Natural killer cell (primary cell): ENCODE results near the gene STMN3. TPM values are rescaled to one million over a fixed set of nuclear protein-coding genes. Genes with fewer than 3 reads are reported as not detected.
"Not testable (repeated sequence)": the region's sequence is repeated elsewhere in the genome, so short reads cannot be mapped to it uniquely, and the experiment has no call there.

ENCODE experiments used
- ATAC-seq, 3 donors: fragments of 150-1000 bp in 2 of 3; fragments of 200-7000 bp in 1 of 3; cut with Tn5 transposase; 1 replicate in 1 of 3; 2 replicates in 2 of 3; pipeline ENCODE4 v1.10.0; 2021; ENCODE audit warnings: mild to moderate bottlenecking in 2 of 3, moderate library complexity in 2 of 3
- DNase-seq, 2 donors: peaks; one replicate each; pipeline versions ENCODE4 v3.0.0 to v3.0.0-alpha.2; 2013 to 2021; ENCODE audit warnings: mixed read lengths in 1 of 2
- H3K27ac ChIP-seq: one replicate; pipeline ENCODE4 v1.5.1; 2013; ENCODE audit warnings: mild to moderate bottlenecking, low read length
- H3K27me3 ChIP-seq: one replicate; pipeline ENCODE4 v1.6.1; 2013; ENCODE audit warnings: low read length; ENCODE audit not compliant: control insufficient read depth, insufficient read depth
- H3K36me3 ChIP-seq: one replicate; pipeline ENCODE4 v1.6.1; 2013; ENCODE audit warnings: low read length; ENCODE audit not compliant: control insufficient read depth, insufficient read depth
- H3K4me1 ChIP-seq: one replicate; pipeline ENCODE4 v1.6.1; 2013; ENCODE audit warnings: low read length; ENCODE audit not compliant: control insufficient read depth, insufficient read depth
- H3K4me3 ChIP-seq: one replicate; pipeline ENCODE4 v1.5.1; 2013; ENCODE audit warnings: low read length
- H3K9me3 ChIP-seq: one replicate; pipeline ENCODE4 v1.6.1; 2013; ENCODE audit warnings: low read length; ENCODE audit not compliant: control insufficient read depth, insufficient read depth
- H3K27ac Mint-ChIP-seq, 2 donors: one replicate each; pipeline ENCODE4 v1.8.0; 2022; ENCODE audit warnings: mild to moderate bottlenecking in 2 of 2, mixed read lengths in 2 of 2, moderate library complexity in 1 of 2
- H3K27me3 Mint-ChIP-seq, 2 donors: one replicate each; pipeline ENCODE4 v1.8.0; 2022; ENCODE audit warnings: low read depth in 2 of 2, mixed read lengths in 2 of 2
- H3K36me3 Mint-ChIP-seq: one replicate; pipeline ENCODE4 v1.8.0; 2022; ENCODE audit warnings: mixed read lengths
- H3K4me1 Mint-ChIP-seq, 2 donors: one replicate each; pipeline ENCODE4 v1.8.0; 2022; ENCODE audit warnings: mixed read lengths in 2 of 2
- H3K4me3 Mint-ChIP-seq: one replicate; pipeline ENCODE4 v1.8.0; 2022; ENCODE audit warnings: mild to moderate bottlenecking, moderate library complexity, mixed read lengths
- H3K9me3 Mint-ChIP-seq, 2 donors: one replicate each; pipeline ENCODE4 v1.8.0; 2022; ENCODE audit warnings: mixed read lengths in 2 of 2
- CTCF ChIP-seq: fragments of 200-600 bp; IDR thresholded peaks from one replicate; pipeline ENCODE4 v1.8.0; 2022; ENCODE audit warnings: antibody characterized with exemption
- WGBS: methylation state at CpG from one replicate; pipeline ENCODE4 v1.1.7; 2013; ENCODE audit warnings: missing lambda C conversion rate; ENCODE audit not compliant: insufficient coverage; 5-methylcytosine and 5-hydroxymethylcytosine counted together
- intact Hi-C: fragments of 100-400 bp; cut with micrococcal nuclease; formaldehyde crosslinking; loops from one replicate; pipeline ENCODE4 v1.14.2; 2022
- total RNA-seq, 4 donors: library from RNA; stranded (reverse); fragments of 120-200 nt in 1 of 4; gene quantifications; one replicate each; pipeline versions ENCODE4 v1.2.3 to v1.2.4, GENCODE V29; 2013 to 2022

Gene STMN3
- total RNA-seq, 3 donors from 2014 or later (not counting 1 experiment from before 2014, with no cell fraction given): 6.7 to 12.9 (median 8.3) TPM

- Mint-ChIP-seq H3K27ac (no peak overlapping the region), H3K27me3 (no peaks in the 10 kb centered on the region), H3K4me1 (no peaks in the 10 kb centered on the region), H3K36me3 (no peaks in the 10 kb centered on the region), H3K9me3 (no peaks in the 10 kb centered on the region), H3K4me3 (no peak overlapping the region)
- no peak overlapping the region for H3K27ac ChIP-seq
- 98% methylated on average over 13 of the region's 14 CpGs for WGBS
- no peaks in the 10 kb centered on the region for H3K4me1 ChIP-seq
- H3K36me3 ChIP-seq: peaks cover 7% of the 10 kb centered on the region
- H3K27me3 ChIP-seq: no peaks in the 10 kb centered on the region
- DNase-seq (no peak), ATAC-seq (no peak)
- H3K4me3 ChIP-seq: no peak overlapping the region
- no peak for TF ChIP-seq CTCF
- no peaks in the 10 kb centered on the region for H3K9me3 ChIP-seq
- intact Hi-C loops: no loop called here
Observed at GRCh38 chr20:63673951-63674350, 20.7 kb upstream of the STMN3 start.

GRCh38 chr20:63672666-63673065, 19.4 kb upstream of the STMN3 start:
- TF ChIP-seq CTCF: no peak
- Mint-ChIP-seq H3K9me3 (no peaks in the 10 kb centered on the region), H3K27ac (no peak overlapping the region), H3K36me3 (no peaks in the 10 kb centered on the region), H3K4me3 (no peak overlapping the region), H3K27me3 (no peaks in the 10 kb centered on the region), H3K4me1 (no peaks in the 10 kb centered on the region)
- ATAC-seq (no peak), DNase-seq (no peak)
- WGBS: 99% methylated on average over 10 of the region's 10 CpGs
- intact Hi-C loops: no loop called here
- Histone ChIP-seq H3K36me3 (peaks cover 8% of the 10 kb centered on the region), H3K27me3 (no peaks in the 10 kb centered on the region), H3K4me1 (no peaks in the 10 kb centered on the region), H3K9me3 (no peaks in the 10 kb centered on the region), H3K27ac (no peak overlapping the region), H3K4me3 (no peak overlapping the region)

- H3K9me3 ChIP-seq, H3K27me3 Mint-ChIP-seq, H3K27ac ChIP-seq, H3K36me3 Mint-ChIP-seq, H3K4me1 Mint-ChIP-seq, H3K27ac Mint-ChIP-seq, intact Hi-C loops, H3K9me3 Mint-ChIP-seq, H3K4me3 ChIP-seq, ATAC-seq, H3K27me3 ChIP-seq, H3K4me1 ChIP-seq, H3K4me3 Mint-ChIP-seq, DNase-seq: not testable (repeated sequence)
- H3K36me3 ChIP-seq: peaks cover 14% of the 10 kb centered on the region
- WGBS: 98% methylated on average over 12 of the region's 12 CpGs
Observed at GRCh38 chr20:63671695-63672094, 18.5 kb upstream of the STMN3 start.

- no peaks in the 10 kb centered on the region for H3K27me3 ChIP-seq
- Mint-ChIP-seq H3K4me3 (no peak overlapping the region), H3K4me1 (no peaks in the 10 kb centered on the region), H3K27ac (no peak overlapping the region), H3K36me3 (no peaks in the 10 kb centered on the region), H3K9me3 (no peaks in the 10 kb centered on the region), H3K27me3 (no peaks in the 10 kb centered on the region)
- no peak overlapping the region for H3K27ac ChIP-seq
- DNase-seq: no peak
- H3K36me3 ChIP-seq: peaks cover 15% of the 10 kb centered on the region
- intact Hi-C loops: no loop called here
- no peaks in the 10 kb centered on the region for H3K4me1 ChIP-seq
- no peak overlapping the region for H3K4me3 ChIP-seq
- 97% methylated on average over 11 of the region's 11 CpGs for WGBS
- no peaks in the 10 kb centered on the region for H3K9me3 ChIP-seq
- TF ChIP-seq CTCF: no peak
- ATAC-seq: no peak
Observed at GRCh38 chr20:63668351-63668750, 15.1 kb upstream of the STMN3 start.
